SW480 (cell line): ENCODE data around the gene CDYL.

Experiments used
- DNase-seq: peaks from one replicate; pipeline ENCODE4 v3.0.0-alpha.2; 2016; ENCODE audit warnings: low spot score

Gene CDYL

GRCh38 chr6:4908062-4908461, 131.9 kb downstream of the CDYL start:
- no peak for DNase-seq

GRCh38 chr6:4909063-4909706, 133.0 kb downstream of the CDYL start:
- no peak for DNase-seq

GRCh38 chr6:4910037-4910760, 134.0 kb downstream of the CDYL start:
- no peak for DNase-seq

GRCh38 chr6:4912559-4912958, 136.4 kb downstream of the CDYL start:
- DNase-seq, result no peak

GRCh38 chr6:4913705-4914419, 137.7 kb downstream of the CDYL start:
- no peak for DNase-seq

GRCh38 chr6:4914420-4915159, 138.4 kb downstream of the CDYL start:
- DNase-seq, result no peak

GRCh38 chr6:4916954-4917561, 140.9 kb downstream of the CDYL start:
- DNase-seq, result no peak

GRCh38 chr6:4920914-4921410, 144.8 kb downstream of the CDYL start:
- no peak for DNase-seq

- DNase-seq, result no peak
Observed at GRCh38 chr6:4922488-4923037, 146.4 kb downstream of the CDYL start.

- no peak for DNase-seq
Observed at GRCh38 chr6:4923081-4923480, 146.9 kb downstream of the CDYL start.

- DNase-seq, result no peak
Observed at GRCh38 chr6:4924661-4925271, 148.6 kb downstream of the CDYL start.

GRCh38 chr6:4925580-4925979, 149.4 kb downstream of the CDYL start:
- no peak for DNase-seq

- no peak for DNase-seq
Observed at GRCh38 chr6:4928426-4928825, 152.2 kb downstream of the CDYL start.

GRCh38 chr6:4929097-4929718, 153.0 kb downstream of the CDYL start:
- no peak for DNase-seq

- no peak for DNase-seq
Observed at GRCh38 chr6:4930025-4930691, 154.0 kb downstream of the CDYL start.

- peak; percentile 89 for DNase-seq
Observed at GRCh38 chr6:4931530-4932227, 155.5 kb downstream of the CDYL start.

- DNase-seq, result no peak
Observed at GRCh38 chr6:4932228-4932903, 156.2 kb downstream of the CDYL start.

GRCh38 chr6:4935486-4935885, 159.3 kb downstream of the CDYL start:
- no peak for DNase-seq
